GM12872 (cell line): ENCODE results near the gene SNRNP70.

ENCODE experiments used
- TF ChIP-seq, protein P1 (sequence below): IDR thresholded peaks from 3 replicates; pipeline ENCODE4 v1.5.1; 2011; ENCODE audit warnings: low read depth, mild to moderate bottlenecking, low read length, moderate library complexity; ENCODE audit not compliant: insufficient read depth

The SNRNP70 gene

DNA sequence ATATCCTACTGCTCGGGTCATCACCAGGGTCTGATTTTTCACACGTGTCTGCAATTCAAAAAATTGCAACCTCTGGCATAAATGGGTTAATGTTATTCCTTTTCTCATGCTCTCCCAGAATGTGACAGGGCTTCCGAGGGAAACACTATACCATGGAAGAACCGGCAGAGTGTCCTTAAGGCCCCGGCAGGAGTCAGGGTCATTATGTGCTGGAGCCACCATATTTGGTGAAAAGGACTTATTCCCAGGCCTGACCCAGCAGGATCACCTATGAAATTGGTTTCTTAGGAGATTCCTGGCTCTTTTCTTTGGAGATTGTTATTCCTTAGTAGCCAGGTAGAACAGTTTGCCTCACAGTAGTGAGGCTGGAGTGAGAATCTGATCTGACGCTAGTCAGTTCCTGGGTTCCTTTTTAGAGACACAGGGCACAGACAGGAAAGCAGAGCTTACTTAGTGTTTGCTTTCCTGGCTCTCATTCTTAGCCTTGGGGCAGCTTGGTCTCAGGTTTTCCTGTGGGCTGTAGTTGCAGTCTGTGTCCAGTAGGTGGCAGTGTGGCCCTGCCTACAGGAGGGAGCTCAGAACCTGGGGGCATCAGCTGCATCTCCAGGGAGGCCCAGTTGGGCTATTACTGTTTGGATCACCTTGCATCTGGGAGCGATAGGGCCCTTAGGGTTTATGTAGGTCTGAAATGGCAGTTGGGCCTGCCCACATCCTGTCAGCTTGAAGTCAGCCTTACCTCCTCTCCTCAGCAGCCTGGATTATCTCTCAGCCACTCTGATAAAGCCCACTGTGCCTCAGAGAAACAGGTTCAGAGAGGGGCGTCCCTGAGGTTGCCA is 12.4 kb downstream of the SNRNP70 start:
- TF ChIP-seq, protein P1, sequence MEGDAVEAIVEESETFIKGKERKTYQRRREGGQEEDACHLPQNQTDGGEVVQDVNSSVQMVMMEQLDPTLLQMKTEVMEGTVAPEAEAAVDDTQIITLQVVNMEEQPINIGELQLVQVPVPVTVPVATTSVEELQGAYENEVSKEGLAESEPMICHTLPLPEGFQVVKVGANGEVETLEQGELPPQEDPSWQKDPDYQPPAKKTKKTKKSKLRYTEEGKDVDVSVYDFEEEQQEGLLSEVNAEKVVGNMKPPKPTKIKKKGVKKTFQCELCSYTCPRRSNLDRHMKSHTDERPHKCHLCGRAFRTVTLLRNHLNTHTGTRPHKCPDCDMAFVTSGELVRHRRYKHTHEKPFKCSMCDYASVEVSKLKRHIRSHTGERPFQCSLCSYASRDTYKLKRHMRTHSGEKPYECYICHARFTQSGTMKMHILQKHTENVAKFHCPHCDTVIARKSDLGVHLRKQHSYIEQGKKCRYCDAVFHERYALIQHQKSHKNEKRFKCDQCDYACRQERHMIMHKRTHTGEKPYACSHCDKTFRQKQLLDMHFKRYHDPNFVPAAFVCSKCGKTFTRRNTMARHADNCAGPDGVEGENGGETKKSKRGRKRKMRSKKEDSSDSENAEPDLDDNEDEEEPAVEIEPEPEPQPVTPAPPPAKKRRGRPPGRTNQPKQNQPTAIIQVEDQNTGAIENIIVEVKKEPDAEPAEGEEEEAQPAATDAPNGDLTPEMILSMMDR: peak; percentile 100

DNA sequence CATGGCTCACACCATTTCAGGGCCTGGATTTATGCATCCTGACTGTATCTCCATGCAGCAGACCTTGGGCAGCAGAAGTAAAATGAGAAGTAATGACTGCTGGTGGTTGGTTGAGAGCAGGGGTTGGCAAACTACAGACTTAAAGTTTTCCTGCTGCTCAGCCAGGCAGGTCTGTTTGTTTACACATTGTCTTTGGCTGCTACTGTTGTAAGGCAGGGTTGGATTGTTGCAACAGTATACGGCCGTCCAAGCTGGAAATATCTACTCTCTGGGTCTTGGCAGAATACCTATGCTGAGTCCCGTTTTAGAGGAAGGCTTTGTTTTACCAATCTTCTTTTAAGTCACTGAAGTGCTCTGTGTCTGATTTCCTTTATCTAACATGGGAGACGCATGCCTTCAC is 13.5 kb downstream of the SNRNP70 start:
- TF ChIP-seq, protein P1: no peak

DNA sequence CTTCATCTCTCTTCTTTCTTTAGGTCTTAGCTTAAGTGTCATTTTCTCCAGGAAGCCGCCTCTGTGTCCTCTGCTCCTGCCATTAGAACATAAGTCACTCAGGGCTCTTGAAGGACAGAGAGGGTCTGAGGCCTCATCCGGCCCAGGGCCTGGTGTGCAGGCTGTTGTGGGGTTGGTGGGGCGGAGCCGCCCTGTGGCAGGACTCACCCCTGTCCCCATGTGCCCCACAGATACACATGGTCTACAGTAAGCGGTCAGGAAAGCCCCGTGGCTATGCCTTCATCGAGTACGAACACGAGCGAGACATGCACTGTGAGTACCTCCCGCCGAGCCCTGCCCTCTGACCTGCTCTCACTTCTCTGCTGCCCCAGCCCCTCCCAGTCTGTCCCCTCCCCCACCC is 15.9 kb downstream of the SNRNP70 start:
- TF ChIP-seq, protein P1: no peak

DNA sequence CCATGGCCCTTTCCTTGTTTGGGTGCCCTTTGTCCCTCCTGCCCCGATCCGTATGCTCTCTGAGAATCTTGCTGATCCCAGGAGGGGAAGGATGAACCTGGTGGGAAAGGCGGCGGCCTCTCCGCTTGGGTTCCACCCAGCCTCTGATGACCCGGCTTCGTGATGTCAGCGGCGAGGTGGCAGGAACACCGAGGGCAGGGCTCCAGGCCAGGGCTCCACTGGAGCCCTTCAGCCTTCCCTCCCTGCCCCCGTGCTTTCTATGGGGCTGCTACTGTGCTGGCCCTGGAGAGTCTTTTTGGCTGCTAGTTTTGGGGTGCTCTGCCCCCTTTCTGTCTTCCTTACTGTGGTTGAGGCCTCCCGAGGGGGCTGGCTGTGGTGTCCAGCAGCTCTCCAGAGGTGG is 17.1 kb downstream of the SNRNP70 start:
- TF ChIP-seq, protein P1: no peak

DNA sequence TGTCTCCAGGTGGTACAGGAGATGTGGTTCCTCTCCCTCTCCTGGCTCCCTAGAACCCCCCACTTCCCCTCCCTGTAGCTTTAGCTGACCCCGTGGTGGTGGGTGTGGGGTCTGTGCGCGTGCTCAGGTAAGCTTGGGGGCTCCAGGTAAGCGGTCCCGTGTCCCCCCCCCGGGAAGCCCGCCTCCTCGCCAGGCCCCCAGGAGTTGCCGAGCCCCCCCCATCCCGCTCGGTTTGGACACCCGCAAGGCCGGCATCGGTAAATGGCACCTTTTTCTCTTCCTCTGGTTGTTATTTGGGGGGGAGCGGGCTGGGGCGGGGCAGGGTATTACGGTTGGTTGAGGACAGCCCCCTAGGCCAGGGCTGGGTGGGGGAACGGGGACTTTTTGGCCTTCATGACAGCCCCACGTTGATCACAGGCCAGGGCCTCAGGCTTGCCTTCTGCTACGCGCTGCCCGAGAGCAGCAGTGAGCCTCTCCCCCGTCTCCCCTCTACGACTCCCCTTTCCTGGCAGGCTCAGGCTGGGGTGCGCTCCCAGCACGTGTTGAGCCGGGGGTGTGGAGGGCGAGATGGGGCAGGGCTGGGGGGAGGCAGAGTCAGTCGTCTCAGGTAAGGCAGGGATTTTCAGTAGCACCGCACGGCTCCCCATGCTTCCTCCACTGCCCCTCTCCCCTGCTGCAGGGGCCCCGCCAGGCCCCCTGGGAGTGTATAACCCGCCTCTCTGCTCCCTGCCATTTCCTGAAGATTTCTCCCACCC is 18.3 kb downstream of the SNRNP70 start:
- TF ChIP-seq, protein P1: no peak

DNA sequence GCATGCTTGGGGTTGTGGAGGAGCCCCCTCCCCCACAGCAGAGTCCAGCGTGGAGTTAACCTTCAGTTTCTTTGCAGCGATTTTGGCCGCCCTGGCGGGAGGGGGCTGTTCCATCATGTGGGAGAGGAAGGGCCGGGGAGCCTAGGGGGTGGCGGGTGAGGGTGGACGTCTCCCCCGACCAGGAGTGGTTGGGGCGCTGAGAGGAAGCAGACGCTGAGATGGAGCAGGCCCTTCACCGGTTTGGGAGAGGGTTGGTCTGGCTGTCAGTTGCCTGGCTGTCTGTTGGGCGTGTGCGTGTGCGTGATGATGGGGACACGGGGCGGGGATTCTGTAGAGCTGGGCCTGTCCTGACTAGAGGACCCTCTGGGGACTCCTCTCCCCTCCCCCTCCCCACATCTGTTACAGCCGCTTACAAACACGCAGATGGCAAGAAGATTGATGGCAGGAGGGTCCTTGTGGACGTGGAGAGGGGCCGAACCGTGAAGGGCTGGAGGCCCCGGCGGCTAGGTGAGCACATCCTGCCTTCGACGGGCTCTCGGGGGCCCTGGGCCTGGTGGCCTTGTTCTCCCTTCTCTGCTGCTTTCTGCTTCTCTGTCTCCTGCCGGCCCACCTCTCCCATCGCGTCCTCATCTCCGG is 19.1 kb downstream of the SNRNP70 start:
- TF ChIP-seq, protein P1: no peak

DNA sequence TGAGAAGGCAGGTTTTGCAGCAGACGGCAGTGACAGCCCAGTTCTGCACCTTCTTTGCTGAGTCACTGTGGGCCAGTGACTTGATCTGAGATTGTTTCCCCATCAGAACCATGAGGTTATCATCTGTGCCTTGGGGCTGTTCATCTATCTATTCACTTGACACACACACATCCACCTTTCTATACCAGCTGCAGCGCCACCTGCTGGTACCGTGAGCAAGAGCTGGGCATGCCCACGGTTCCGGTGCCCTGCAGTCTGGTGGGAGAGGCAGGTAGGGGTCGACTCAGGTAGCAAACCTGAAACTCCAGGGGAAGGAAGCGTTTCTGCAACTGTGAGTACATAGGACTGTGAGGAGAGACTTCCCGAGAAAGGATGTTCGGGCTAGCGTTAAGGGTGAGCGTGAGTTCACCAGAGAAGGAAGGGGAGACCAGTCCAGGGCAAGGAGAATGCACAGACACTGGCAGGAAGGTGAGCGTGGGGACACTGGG is 21.4 kb downstream of the SNRNP70 start:
- TF ChIP-seq, protein P1: peak; percentile 91
